Measurements from ENCODE around the gene PLEKHJ1. TPM values are rescaled to one million over a fixed set of nuclear protein-coding genes. Genes with fewer than 3 reads are reported as not detected.
A peak's percentile ranks its signal among the peaks of the same experiment; 100 is the strongest.

PLEKHJ1 gene
- total and polyA plus RNA-seq, 9 of the 15 experiments (the other 6 are each of a cell fraction or from before 2014, with no cell fraction given), result 1.5 to 188 (median 63.9) TPM

DNA sequence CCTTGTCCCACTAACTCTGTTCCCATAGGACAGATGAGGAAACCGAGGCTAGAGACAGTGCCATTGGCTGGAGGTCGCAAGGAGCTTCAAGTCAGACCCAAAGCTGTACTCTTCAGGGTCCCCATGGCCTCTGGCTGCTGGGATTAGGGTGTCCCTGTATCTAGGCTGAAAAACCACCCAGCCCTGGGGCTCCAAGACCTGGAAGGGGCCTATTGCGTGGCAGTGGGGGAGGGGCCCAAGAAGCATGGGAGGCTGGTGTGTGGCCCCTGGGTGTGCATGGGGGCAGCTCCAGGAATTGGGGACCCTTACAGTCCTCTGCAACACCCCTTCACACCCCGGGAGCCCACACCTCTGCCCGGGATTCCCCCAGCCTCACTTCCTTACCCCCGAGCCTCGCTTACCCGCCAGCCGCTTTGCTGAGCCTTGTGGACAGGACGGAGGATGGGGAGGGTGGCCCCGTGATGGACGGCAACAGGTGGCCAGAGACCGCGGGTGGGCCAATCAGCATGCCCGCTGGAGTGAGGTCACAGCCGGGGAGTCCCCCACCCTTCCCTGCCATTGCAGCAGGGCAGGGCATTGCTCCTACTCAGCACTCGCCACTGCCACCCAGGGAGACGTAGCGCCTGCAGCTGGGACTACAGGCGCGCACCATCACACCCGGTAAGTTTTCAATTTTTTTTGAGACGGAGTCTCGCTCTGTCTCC is 20.0 kb upstream of the PLEKHJ1 start, which contains the start of gene JSRP1:
TSS of gene JSRP1 (minus strand) at position 436 of the 704 bp plus-strand sequence. CDS start 1,103 bp downstream, outside the sequence.
- Histone ChIP-seq H3K4me3 (no peak within 1 kb of the TSS), H3K27me3 (ENCODE audit: control insufficient read depth in 2 of 2, insufficient read depth in 2 of 2, low read length in 2 of 2) (no peaks in the 10 kb centered on the region), H3K36me3 (ENCODE audit: control insufficient read depth, insufficient read depth, low read length) (no peaks in the 10 kb centered on the region), H3K9me1 (ENCODE audit: control insufficient read depth, insufficient read depth, low read length) (no peaks in the 10 kb centered on the region), H4K20me1 (replicated peaks; ENCODE audit: control insufficient read depth, insufficient read depth, low read length) (no peaks in the 10 kb centered on the region), H3K9ac (ENCODE audit: insufficient read depth in 1 of 2, low read depth in 2 of 2, low read length in 2 of 2) (peak within 1 kb of the TSS in 1 of 2 experiments; percentile 58; a peak in 2 of 4 replicates), H3K9me3 (replicated peaks; ENCODE audit: control insufficient read depth, insufficient read depth, low read depth, low read length) (no peaks in the 10 kb centered on the region), H3K79me2 (ENCODE audit: control insufficient read depth, insufficient read depth, low read length) (no peaks in the 10 kb centered on the region), H3K27ac (ENCODE audit: extremely low read depth, low read depth, low read length) (no peak within 1 kb of the TSS), H3K4me1 (replicated peaks in 1 of 2; ENCODE audit: control insufficient read depth in 2 of 2, insufficient read depth in 2 of 2, low read length in 2 of 2) (peaks cover 5 to 52% of the 10 kb centered on the region in 2 experiments; a peak in 3 of 5 replicates), H3K4me2 (ENCODE audit: insufficient read depth, low read length) (no peak within 1 kb of the TSS), H2AFZ (ENCODE audit: low read depth, low read length) (no peak within 1 kb of the TSS)
- intact Hi-C loops (cut with micrococcal nuclease), result no loop called here
- WGBS (ENCODE audit: insufficient coverage, low coverage, missing lambda C conversion rate), result 76% methylated on average over 23 of the region's 24 CpGs
- FAIRE-seq (no peak), ATAC-seq (no peak), DNase-seq (ENCODE audit: extremely low read depth in 1 of 4, low spot score in 3 of 4) (no peak)
- BruUV-seq (replicated peaks), result no TSS peak
- ChIA-PET POLR2A (interaction anchor here (0.6 to 1.5 kb wide), 2 partner anchors 14 to 16 kb away, joined by 3 to 6 read pairs; no protein-coding TSS in a partner anchor), CTCF (ENCODE audit: low intra/inter-chr PET ratio) (no interaction called here)
- in situ Hi-C loops (cut with MboI), result no loop called here
- TF ChIP-seq, protein P1, sequence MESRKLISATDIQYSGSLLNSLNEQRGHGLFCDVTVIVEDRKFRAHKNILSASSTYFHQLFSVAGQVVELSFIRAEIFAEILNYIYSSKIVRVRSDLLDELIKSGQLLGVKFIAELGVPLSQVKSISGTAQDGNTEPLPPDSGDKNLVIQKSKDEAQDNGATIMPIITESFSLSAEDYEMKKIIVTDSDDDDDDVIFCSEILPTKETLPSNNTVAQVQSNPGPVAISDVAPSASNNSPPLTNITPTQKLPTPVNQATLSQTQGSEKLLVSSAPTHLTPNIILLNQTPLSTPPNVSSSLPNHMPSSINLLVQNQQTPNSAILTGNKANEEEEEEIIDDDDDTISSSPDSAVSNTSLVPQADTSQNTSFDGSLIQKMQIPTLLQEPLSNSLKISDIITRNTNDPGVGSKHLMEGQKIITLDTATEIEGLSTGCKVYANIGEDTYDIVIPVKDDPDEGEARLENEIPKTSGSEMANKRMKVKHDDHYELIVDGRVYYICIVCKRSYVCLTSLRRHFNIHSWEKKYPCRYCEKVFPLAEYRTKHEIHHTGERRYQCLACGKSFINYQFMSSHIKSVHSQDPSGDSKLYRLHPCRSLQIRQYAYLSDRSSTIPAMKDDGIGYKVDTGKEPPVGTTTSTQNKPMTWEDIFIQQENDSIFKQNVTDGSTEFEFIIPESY (CRISPR knock-in tag; IDR thresholded peaks at IDR 0.05), result peak; percentile 84
- TF ChIP-seq SLC30A9 (CRISPR knock-in tag; IDR thresholded peaks at IDR 0.05), result no peak
- no peak for TF ChIP-seq ZNF232 (CRISPR knock-in tag; IDR thresholded peaks at IDR 0.05)
- TF ChIP-seq, protein P2, sequence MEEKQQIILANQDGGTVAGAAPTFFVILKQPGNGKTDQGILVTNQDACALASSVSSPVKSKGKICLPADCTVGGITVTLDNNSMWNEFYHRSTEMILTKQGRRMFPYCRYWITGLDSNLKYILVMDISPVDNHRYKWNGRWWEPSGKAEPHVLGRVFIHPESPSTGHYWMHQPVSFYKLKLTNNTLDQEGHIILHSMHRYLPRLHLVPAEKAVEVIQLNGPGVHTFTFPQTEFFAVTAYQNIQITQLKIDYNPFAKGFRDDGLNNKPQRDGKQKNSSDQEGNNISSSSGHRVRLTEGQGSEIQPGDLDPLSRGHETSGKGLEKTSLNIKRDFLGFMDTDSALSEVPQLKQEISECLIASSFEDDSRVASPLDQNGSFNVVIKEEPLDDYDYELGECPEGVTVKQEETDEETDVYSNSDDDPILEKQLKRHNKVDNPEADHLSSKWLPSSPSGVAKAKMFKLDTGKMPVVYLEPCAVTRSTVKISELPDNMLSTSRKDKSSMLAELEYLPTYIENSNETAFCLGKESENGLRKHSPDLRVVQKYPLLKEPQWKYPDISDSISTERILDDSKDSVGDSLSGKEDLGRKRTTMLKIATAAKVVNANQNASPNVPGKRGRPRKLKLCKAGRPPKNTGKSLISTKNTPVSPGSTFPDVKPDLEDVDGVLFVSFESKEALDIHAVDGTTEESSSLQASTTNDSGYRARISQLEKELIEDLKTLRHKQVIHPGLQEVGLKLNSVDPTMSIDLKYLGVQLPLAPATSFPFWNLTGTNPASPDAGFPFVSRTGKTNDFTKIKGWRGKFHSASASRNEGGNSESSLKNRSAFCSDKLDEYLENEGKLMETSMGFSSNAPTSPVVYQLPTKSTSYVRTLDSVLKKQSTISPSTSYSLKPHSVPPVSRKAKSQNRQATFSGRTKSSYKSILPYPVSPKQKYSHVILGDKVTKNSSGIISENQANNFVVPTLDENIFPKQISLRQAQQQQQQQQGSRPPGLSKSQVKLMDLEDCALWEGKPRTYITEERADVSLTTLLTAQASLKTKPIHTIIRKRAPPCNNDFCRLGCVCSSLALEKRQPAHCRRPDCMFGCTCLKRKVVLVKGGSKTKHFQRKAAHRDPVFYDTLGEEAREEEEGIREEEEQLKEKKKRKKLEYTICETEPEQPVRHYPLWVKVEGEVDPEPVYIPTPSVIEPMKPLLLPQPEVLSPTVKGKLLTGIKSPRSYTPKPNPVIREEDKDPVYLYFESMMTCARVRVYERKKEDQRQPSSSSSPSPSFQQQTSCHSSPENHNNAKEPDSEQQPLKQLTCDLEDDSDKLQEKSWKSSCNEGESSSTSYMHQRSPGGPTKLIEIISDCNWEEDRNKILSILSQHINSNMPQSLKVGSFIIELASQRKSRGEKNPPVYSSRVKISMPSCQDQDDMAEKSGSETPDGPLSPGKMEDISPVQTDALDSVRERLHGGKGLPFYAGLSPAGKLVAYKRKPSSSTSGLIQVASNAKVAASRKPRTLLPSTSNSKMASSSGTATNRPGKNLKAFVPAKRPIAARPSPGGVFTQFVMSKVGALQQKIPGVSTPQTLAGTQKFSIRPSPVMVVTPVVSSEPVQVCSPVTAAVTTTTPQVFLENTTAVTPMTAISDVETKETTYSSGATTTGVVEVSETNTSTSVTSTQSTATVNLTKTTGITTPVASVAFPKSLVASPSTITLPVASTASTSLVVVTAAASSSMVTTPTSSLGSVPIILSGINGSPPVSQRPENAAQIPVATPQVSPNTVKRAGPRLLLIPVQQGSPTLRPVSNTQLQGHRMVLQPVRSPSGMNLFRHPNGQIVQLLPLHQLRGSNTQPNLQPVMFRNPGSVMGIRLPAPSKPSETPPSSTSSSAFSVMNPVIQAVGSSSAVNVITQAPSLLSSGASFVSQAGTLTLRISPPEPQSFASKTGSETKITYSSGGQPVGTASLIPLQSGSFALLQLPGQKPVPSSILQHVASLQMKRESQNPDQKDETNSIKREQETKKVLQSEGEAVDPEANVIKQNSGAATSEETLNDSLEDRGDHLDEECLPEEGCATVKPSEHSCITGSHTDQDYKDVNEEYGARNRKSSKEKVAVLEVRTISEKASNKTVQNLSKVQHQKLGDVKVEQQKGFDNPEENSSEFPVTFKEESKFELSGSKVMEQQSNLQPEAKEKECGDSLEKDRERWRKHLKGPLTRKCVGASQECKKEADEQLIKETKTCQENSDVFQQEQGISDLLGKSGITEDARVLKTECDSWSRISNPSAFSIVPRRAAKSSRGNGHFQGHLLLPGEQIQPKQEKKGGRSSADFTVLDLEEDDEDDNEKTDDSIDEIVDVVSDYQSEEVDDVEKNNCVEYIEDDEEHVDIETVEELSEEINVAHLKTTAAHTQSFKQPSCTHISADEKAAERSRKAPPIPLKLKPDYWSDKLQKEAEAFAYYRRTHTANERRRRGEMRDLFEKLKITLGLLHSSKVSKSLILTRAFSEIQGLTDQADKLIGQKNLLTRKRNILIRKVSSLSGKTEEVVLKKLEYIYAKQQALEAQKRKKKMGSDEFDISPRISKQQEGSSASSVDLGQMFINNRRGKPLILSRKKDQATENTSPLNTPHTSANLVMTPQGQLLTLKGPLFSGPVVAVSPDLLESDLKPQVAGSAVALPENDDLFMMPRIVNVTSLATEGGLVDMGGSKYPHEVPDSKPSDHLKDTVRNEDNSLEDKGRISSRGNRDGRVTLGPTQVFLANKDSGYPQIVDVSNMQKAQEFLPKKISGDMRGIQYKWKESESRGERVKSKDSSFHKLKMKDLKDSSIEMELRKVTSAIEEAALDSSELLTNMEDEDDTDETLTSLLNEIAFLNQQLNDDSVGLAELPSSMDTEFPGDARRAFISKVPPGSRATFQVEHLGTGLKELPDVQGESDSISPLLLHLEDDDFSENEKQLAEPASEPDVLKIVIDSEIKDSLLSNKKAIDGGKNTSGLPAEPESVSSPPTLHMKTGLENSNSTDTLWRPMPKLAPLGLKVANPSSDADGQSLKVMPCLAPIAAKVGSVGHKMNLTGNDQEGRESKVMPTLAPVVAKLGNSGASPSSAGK (IDR thresholded peaks at IDR 0.05), result no peak
- no peak for TF ChIP-seq RBM22 (IDR thresholded peaks at IDR 0.05; ENCODE audit: low read depth, low read length, poor library complexity, severe bottlenecking)
- TF ChIP-seq ZBTB7A (IDR thresholded peaks at IDR 0.05; ENCODE audit: borderline replicate concordance, control insufficient read depth, low read depth, low read length), result peak; percentile 2; the same call in 1 of the 2 replicates
- TF ChIP-seq NFE2 (IDR thresholded peaks at IDR 0.05; ENCODE audit: low read depth), result no peak

Data from K562 (cell line).